Kidney epithelial cell (primary cell): Measurements from ENCODE around the gene CHAT. TPM values are rescaled to one million over a fixed set of nuclear protein-coding genes. Genes with fewer than 3 reads are reported as not detected.

Experiments
- DNase-seq: peaks from one replicate; pipeline ENCODE4 v3.0.0-alpha.2; 2010; ENCODE audit warnings: low read depth
- H3K27me3 ChIP-seq: 2 replicates; pipeline ENCODE4 v1.6.0; 2011; ENCODE audit warnings: low read length; ENCODE audit not compliant: control insufficient read depth, insufficient read depth
- H3K36me3 ChIP-seq: 2 replicates; pipeline ENCODE4 v1.5.1; 2011; ENCODE audit warnings: low read length; ENCODE audit not compliant: control insufficient read depth, insufficient read depth
- H3K4me3 ChIP-seq: 2 replicates; pipeline ENCODE4 v1.5.1; 2011; ENCODE audit warnings: low read depth, mild to moderate bottlenecking, control low read depth, low read length
- total RNA-seq: library from RNA; depleted of rRNA; stranded (reverse); fragments of >200 nt; gene quantifications from 2 replicates; pipeline ENCODE4 v1.2.3, GENCODE V29; 2015
- TF ChIP-seq, protein P1 (sequence below): IDR thresholded peaks from 2 replicates; pipeline ENCODE4 v1.5.1; 2011; ENCODE audit warnings: mild to moderate bottlenecking, moderate library complexity, low read length, control low read depth, inconsistent platforms; ENCODE audit not compliant: insufficient read depth, poor library complexity, severe bottlenecking

The CHAT gene
- total RNA-seq, 1 donor from 2014 or later: not detected

DNA sequence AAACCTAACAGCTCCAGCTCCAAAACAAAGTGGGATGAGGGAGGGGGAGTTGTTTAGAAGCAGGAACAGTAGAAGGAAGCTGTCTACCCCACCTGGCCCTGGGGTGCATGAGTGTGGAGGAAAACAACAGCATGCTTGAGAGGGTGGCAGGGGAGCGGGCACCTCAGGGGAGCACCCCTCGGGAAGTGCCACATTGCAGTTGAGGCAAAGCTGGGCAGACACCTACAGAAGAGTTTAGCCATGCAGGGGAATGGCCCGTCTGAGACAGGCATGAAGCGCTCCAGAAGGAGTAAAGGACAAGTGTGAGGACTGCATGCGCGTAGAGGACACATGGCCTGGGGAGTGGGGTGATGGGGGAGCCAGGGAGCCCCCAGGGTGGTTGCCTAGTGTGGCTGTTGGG, 18.1 kb downstream of the CHAT start:
- TF ChIP-seq, protein P1, sequence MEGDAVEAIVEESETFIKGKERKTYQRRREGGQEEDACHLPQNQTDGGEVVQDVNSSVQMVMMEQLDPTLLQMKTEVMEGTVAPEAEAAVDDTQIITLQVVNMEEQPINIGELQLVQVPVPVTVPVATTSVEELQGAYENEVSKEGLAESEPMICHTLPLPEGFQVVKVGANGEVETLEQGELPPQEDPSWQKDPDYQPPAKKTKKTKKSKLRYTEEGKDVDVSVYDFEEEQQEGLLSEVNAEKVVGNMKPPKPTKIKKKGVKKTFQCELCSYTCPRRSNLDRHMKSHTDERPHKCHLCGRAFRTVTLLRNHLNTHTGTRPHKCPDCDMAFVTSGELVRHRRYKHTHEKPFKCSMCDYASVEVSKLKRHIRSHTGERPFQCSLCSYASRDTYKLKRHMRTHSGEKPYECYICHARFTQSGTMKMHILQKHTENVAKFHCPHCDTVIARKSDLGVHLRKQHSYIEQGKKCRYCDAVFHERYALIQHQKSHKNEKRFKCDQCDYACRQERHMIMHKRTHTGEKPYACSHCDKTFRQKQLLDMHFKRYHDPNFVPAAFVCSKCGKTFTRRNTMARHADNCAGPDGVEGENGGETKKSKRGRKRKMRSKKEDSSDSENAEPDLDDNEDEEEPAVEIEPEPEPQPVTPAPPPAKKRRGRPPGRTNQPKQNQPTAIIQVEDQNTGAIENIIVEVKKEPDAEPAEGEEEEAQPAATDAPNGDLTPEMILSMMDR: no peak
- peaks cover 8% of the 10 kb centered on the region for H3K27me3 ChIP-seq
- no peaks in the 10 kb centered on the region for H3K36me3 ChIP-seq

DNA sequence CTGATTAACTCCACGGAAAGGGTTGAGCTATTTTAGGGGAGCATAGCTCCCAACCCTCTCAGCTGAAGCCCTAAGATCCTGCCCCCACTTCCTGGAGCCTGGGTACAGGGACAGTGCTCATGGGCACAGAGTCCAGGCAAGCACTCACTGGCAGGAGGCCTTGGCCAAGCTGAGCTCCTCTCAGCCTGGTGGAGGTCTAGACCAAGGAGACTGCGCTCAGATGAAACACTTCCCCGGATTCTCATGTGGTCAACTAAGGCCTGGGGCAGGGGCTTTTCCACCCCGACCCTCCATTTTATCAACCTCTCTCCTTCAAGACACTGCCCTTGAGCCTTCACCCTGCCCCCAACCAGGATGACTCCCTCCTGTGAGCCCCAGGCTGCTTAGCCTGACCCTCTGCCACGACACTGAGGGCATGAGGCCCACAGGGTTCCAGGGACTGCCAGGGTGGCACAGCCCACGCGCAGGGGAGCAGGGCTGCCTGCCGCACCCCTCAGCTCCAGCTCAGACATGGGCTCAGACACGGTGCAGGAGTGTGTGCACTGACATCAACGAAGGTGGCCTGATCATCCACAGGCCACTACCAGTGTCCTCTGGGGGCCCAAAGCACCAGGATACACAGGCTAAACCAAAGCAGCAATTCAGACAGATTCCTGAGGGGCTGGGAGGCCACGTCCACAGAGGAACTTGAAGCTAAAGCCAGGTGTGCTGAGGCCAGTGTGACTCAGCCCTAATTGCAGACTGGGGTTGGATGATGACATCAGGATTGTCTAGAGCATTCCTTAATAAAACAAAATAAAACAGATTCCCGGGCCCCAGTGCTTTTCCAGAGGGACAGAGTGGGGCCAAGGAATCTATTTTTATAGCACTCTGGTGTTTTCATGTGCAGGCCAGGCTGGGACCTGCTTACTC, 18.8 kb downstream of the CHAT start:
- TF ChIP-seq, protein P1: no peak
- no peak overlapping the region for H3K4me3 ChIP-seq
- H3K27me3 ChIP-seq: peaks cover 8% of the 10 kb centered on the region
- H3K36me3 ChIP-seq: no peaks in the 10 kb centered on the region
- DNase-seq: peak; percentile 1

More for the DNA sequence above, 18.1 kb downstream of the CHAT start:
- DNase-seq: no peak
- no peak overlapping the region for H3K4me3 ChIP-seq

DNA sequence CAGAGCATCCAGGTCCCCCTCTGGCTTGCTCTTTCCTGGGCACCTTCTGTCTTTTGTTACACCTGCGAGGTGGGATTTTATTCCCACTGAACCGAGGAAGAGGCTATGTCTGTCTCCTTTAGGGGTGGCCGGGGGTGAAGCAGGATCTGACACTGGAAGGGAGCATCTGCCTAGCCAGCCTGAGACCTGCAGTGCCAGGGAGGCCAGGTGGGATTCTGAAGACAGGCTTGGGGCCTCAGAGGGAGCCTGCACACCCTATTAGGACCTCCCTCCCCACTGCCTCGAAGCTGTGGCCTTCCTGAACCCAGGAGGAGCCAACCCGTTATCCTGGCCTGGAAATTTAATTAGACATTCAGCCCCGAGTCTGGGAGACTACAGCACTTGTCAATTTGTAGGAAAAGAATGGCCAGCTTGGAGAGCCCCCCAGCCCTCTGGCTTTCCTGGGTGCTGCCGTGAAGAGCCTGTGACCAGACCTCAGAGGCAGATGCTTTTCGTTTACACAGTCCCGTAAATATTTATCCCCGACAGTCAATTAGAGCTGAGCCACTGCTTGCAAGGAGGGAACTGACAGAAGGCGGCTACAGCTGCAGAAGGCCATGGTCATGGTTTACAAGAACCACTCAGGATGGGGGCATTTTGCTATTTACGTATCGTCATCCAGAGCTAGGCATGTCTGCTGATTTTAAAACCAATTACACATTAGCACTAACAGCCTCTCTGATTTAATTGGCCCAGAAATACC, 19.7 kb downstream of the CHAT start:
- Histone ChIP-seq H3K4me3 (no peak overlapping the region), H3K27me3 (peaks cover 8% of the 10 kb centered on the region), H3K36me3 (no peaks in the 10 kb centered on the region)
- TF ChIP-seq, protein P1: no peak
- no peak for DNase-seq

DNA sequence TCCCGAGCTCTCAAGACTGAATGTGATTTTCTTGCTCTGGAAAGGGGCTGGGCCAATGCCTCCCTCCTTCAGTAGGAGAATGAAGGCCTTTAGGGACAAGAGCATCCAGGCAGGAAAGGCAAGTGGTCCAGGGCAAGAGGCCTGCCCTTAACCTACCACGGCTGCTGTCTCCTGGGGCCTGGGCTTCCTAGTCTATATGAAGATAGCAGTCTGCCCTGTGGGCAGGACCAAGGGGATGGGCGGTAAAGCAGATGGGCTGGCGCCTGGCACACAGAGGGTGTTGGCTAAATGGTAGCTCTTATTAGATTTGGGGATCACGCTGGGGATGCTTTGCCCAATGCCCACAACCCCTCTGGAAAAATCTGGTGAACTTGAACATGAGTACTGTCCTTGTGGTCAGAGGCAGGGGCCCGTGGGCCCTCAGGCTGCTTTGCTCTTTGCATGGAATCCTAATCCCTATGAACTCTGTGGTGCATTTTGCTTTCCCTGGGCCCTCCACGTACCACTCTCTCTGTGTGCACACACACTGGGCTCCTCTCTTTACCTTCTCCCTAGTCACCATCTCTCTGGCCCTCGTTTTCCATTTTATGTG, 20.3 kb downstream of the CHAT start:
- TF ChIP-seq, protein P1: no peak
- DNase-seq: no peak
- Histone ChIP-seq H3K36me3 (no peaks in the 10 kb centered on the region), H3K27me3 (peaks cover 10% of the 10 kb centered on the region), H3K4me3 (no peak overlapping the region)

DNA sequence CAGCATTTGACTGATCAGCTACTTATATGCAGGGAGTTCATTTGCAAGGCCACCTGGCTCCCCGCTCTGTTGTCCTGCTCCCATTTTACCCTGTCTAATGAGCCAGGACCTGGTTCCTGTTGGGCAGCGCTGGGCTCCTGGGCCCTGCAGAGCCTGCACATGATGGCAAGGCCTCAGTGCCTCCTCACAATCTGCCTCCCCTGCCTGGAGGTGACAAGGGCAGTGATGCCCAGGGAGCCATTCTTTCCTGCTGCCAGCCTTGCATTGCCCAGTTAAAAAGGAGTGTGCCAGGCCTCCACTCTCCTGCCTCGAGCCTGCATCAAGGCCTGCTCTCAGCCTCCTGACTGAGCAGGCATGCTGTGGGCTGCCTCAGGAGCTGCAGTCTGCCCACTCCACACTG, 28.5 kb downstream of the CHAT start:
- TF ChIP-seq, protein P1: no peak
- no peak overlapping the region for H3K4me3 ChIP-seq
- H3K27me3 ChIP-seq: peaks cover 5% of the 10 kb centered on the region
- no peaks in the 10 kb centered on the region for H3K36me3 ChIP-seq
- DNase-seq: no peak
